Heart right ventricle (tissue), 16 donors: Measurements from ENCODE around the gene TM2D3. TPM values are rescaled to one million over a fixed set of nuclear protein-coding genes. Genes with fewer than 3 reads are reported as not detected.

Source experiments
- ATAC-seq, 8 donors: fragments of 200-7000 bp; cut with Tn5 transposase; one replicate each; pipeline ENCODE4 v1.9.1; 2020; ENCODE audit warnings: mild to moderate bottlenecking in 8 of 8, moderate library complexity in 8 of 8, moderate number of reproducible peaks in 1 of 8
- DNase-seq, 2 donors: peaks; one replicate each; pipeline ENCODE4 v3.0.0-alpha.2; 2020
- H3K27ac ChIP-seq, 10 donors: fragments of 200-600 bp; sonication (generic) in 2 of 10; one replicate each; pipeline versions ENCODE4 v1.5.0 to v1.8.0; 2020 to 2022; ENCODE audit warnings: mild to moderate bottlenecking in 3 of 10
- H3K27me3 ChIP-seq, 7 donors: fragments of 200-600 bp; one replicate each; pipeline ENCODE4 v1.8.0; 2021 to 2022; ENCODE audit warnings: mild to moderate bottlenecking in 2 of 7
- H3K36me3 ChIP-seq, 9 donors: fragments of 200-600 bp; sonication (generic) in 1 of 9; one replicate each; pipeline versions ENCODE4 v1.5.0 to v1.8.0; 2020 to 2022; ENCODE audit warnings: mild to moderate bottlenecking in 2 of 9
- H3K4me1 ChIP-seq, 9 donors: fragments of 200-600 bp; sonication (generic) in 1 of 9; one replicate each; pipeline versions ENCODE4 v1.5.0 to v1.8.0; 2020 to 2022; ENCODE audit warnings: mild to moderate bottlenecking in 4 of 9
- H3K4me3 ChIP-seq, 10 donors: fragments of 200-600 bp; sonication (generic) in 2 of 10; one replicate each; pipeline versions ENCODE4 v1.5.0 to v1.8.0; 2020 to 2022; ENCODE audit warnings: mild to moderate bottlenecking in 7 of 10, moderate library complexity in 2 of 10
- H3K9me3 ChIP-seq, 11 donors: fragments of 200-600 bp in 10 of 11; sonication (generic) in 2 of 11; one replicate each; pipeline versions ENCODE4 v1.5.0 to v1.8.0; 2013 to 2022; ENCODE audit warnings: mild to moderate bottlenecking in 2 of 11, control low read depth in 1 of 11, moderate library complexity in 1 of 11
- WGBS, 2 donors: extraction: QIAGEN DNeasy Blood & Tissue Kit; methylation state at CpG; one replicate each; pipeline ENCODE4 v1.1.7; 2013; ENCODE audit warnings: inconsistent platforms in 1 of 2; 5-methylcytosine and 5-hydroxymethylcytosine counted together
- intact Hi-C, 10 donors: fragments of 100-400 bp; cut with DNase I; formaldehyde crosslinking; loops; one replicate each; pipeline versions ENCODE4 v1.11.1 to v1.14.2; 2022
- long read RNA-seq, 3 donors: library from polyadenylated mRNA; unstranded; transcript quantifications; one replicate each; pipeline ENCODE4 v2.0.0, GENCODE V29; 2020 to 2021
- polyA plus RNA-seq, 2 donors: library from polyadenylated mRNA; stranded (reverse); fragments of 200-250 nt; gene quantifications; one replicate each; pipeline ENCODE4 v1.2.3, GENCODE V29; 2013
- total RNA-seq, 10 donors: library from RNA; stranded (reverse); fragmentation: NEBNext Ultra II Directional in 3 of 10; extraction: Animal tissue kit (Norgen Biotek cat#: 25700) in 3 of 10; gene quantifications; one replicate each; pipeline versions ENCODE4 v1.2.1 to v1.2.4, GENCODE V29; 2021 to 2023
- TF ChIP-seq, protein P1 (sequence below), 9 donors: fragments of 200-600 bp; sonication (generic) in 2 of 9; IDR thresholded peaks; one replicate each; pipeline versions ENCODE4 v1.5.0 to v1.8.0; 2021 to 2022; ENCODE audit warnings: antibody characterized with exemption in 9 of 9, mild to moderate bottlenecking in 5 of 9, moderate library complexity in 1 of 9
- donor health status: Arrhythmogenic right ventricular cardiomyopathy.
- donor health status: ischemic (EF 13 %, LVEDD 7.1; RV severe dilation, severe dysfunction).
- donor health status: healthy with polysubstance abuse.
- donor health status: DM: no; HTN: yes; CAD: no.
- donor health status: DM: no; HTN: no; CAD: no.
- donor health status: ischemic (EF 25% LVEDD 6.9; RV normal size, moderate dysfunction).
- donor health status: ischemic (EF 25% LVEDD 5.7; RV mildly dilated, moderate dysfunction).
- donor health status: healthy.
- donor health status: DM: yes; HTN: yes; CAD: no.
- donor health status: Ischemic cardiomyopathy.
- donor health status: ischemic (EF 35%, LVEDD 5.7; RV mildly dilated, moderate dysfunction).
- donor health status: nonischemic (EF 11% LVEDD 7.7; RV severe dilation, severe dysfunction).
- donor health status: DM: yes; HTN: yes; CAD: no.
- donor health status: PGD.
- donor health status: ischemic (EF 29% LVEDD 5.4; RV normal size, mild dysfunction).
- donor health status: nonischemic (EF 23%, LVEDD 6.1; RV moderate dilation, normal function).

Gene TM2D3, protein sequence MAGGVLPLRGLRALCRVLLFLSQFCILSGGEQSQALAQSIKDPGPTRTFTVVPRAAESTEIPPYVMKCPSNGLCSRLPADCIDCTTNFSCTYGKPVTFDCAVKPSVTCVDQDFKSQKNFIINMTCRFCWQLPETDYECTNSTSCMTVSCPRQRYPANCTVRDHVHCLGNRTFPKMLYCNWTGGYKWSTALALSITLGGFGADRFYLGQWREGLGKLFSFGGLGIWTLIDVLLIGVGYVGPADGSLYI
- total RNA-seq, result 10 to 100 TPM; 38.2 to 61.6 (median 49.5) TPM
- 10 to 100 TPM; 52.2 to 52.3 TPM for polyA plus RNA-seq
- long read RNA-seq, donor 1, transcript TM2D3-202 (5 exons, 1,329 nt), result major isoform, 30 of 43 reads
- long read RNA-seq, donor 1, transcript TM2D3-201 (6 exons, 1,381 nt), result minor isoform, 5 of 43 reads
- long read RNA-seq, donor 1, partial matches to known transcripts, result 0 of 43 reads
- long read RNA-seq, donor 1, other reads (novel, unspliced or antisense), result 2 of 43 reads
- long read RNA-seq, donor 2, transcript TM2D3-202 (5 exons, 1,329 nt), result major isoform, 38 of 55 reads
- long read RNA-seq, donor 2, transcript TM2D3-201 (6 exons, 1,381 nt), result minor isoform, 8 of 55 reads
- long read RNA-seq, donor 2, transcript TM2D3-215 (4 exons, 1,734 nt), result minor isoform, 5 of 55 reads
- long read RNA-seq, donor 2, partial matches to known transcripts, result 1 of 55 reads
- long read RNA-seq, donor 2, other reads (novel, unspliced or antisense), result 2 of 55 reads
- long read RNA-seq, donor 3, transcript TM2D3-201 (6 exons, 1,381 nt), result minor isoform, 15 of 84 reads
- long read RNA-seq, donor 3, transcript TM2D3-202 (5 exons, 1,329 nt), result major isoform, 55 of 84 reads
- long read RNA-seq, donor 3, partial matches to known transcripts, result 1 of 84 reads
- long read RNA-seq, donor 3, other reads (novel, unspliced or antisense), result 6 of 84 reads

DNA sequence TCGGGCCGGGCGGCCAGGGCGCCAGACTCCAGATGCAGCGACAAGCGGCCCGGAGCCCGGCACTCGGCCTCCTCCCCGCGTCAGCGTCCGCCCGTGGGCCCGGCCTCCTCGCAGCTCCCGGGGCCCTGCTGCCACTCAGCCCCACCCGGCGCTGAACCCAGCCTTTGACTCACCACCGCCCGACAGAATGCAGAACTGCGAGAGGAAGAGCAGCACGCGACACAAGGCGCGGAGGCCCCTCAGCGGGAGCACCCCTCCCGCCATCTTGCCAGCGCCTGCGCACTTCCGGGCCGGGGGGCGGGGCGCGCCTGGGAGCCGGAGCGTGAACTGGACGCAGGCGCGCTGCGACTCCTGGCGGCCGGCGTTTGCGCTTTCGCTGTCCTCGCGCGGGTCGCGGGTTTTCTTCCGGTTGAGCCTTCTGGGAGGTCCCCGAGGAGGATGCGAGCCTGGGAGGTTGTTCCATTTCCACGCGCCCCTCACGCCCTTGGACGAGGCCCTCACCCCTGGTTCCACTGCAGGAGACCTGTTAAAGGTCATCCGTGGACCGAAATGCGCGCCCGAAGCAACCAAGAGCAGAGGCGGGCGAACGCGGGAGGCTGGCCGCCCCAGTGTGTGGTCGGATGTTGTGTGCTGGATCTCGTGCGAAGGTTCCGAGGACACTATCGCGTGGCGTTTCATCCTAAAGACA, at the start of gene TM2D3:
TM2D3 (minus strand) TSS at position 284 of the 688 bp plus-strand sequence; CDS start at position 264, 20 bp downstream.
- peak within 1 kb of the TSS; percentile 92 to 99 (median 97) for H3K27ac ChIP-seq
- intact Hi-C loops, result loop anchor here in 2 of 10 donors (5.0 kb wide), 1 partner anchor 355 kb away; the partner anchor contains the start of gene SNRPA1 (in 2 of the 2)
- no peaks in the 10 kb centered on the region for H3K27me3 ChIP-seq
- WGBS, 2 donors, result 0% methylated on average over 67 to 75 of the region's 75 CpGs
- peak within 1 kb of the TSS; percentile 76 to 96 (median 90) for H3K4me3 ChIP-seq
- TF ChIP-seq, protein P1, sequence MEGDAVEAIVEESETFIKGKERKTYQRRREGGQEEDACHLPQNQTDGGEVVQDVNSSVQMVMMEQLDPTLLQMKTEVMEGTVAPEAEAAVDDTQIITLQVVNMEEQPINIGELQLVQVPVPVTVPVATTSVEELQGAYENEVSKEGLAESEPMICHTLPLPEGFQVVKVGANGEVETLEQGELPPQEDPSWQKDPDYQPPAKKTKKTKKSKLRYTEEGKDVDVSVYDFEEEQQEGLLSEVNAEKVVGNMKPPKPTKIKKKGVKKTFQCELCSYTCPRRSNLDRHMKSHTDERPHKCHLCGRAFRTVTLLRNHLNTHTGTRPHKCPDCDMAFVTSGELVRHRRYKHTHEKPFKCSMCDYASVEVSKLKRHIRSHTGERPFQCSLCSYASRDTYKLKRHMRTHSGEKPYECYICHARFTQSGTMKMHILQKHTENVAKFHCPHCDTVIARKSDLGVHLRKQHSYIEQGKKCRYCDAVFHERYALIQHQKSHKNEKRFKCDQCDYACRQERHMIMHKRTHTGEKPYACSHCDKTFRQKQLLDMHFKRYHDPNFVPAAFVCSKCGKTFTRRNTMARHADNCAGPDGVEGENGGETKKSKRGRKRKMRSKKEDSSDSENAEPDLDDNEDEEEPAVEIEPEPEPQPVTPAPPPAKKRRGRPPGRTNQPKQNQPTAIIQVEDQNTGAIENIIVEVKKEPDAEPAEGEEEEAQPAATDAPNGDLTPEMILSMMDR (IDR thresholded peaks at IDR 0.05), result peak; percentile 66 to 96 (median 90)
- ATAC-seq (peak; percentile 96 to 98 (median 97)), DNase-seq (peak; percentile 92 to 96)
- no peaks in the 10 kb centered on the region for H3K9me3 ChIP-seq
- H3K4me1 ChIP-seq, result peaks cover 9 to 50% (median 37%) of the 10 kb centered on the region in 9 donors
- H3K36me3 ChIP-seq, result peaks cover 0 to 59% (median 21%) of the 10 kb centered on the region in 9 donors

DNA sequence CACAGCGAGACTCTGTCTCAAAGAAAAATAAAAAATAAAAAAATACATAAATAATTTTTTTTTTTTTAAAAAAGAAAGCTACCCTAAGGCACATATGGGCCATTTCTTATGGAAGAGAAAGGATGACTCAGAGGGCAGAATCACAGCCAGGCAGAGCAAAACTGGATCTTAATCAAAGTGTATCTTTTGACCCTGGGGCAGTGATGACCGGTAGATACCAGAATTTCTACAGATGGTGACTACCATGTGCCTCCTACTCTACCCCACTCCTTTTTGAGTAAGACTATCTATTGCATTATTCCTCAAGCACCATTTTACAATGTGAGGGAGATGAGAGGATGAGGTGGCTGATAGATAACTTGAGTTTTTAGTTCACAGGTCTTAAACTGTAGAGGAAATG, 46.1 kb upstream of the TM2D3 start:
- H3K4me1 ChIP-seq, result no peaks in the 10 kb centered on the region
- 94 to 96% methylated on average over 2 of the region's 2 CpGs for WGBS, 2 donors
- DNase-seq (no peak), ATAC-seq (no peak)
- H3K27ac ChIP-seq, result no peak overlapping the region
- no peaks in the 10 kb centered on the region for H3K27me3 ChIP-seq
- TF ChIP-seq, protein P1 (IDR thresholded peaks at IDR 0.05), result no peak
- no peaks in the 10 kb centered on the region for H3K9me3 ChIP-seq
- H3K4me3 ChIP-seq, result no peak overlapping the region
- H3K36me3 ChIP-seq, result peaks cover 0 to 100% (median 44%) of the 10 kb centered on the region in 9 donors
- intact Hi-C loops, result no loop called here

DNA sequence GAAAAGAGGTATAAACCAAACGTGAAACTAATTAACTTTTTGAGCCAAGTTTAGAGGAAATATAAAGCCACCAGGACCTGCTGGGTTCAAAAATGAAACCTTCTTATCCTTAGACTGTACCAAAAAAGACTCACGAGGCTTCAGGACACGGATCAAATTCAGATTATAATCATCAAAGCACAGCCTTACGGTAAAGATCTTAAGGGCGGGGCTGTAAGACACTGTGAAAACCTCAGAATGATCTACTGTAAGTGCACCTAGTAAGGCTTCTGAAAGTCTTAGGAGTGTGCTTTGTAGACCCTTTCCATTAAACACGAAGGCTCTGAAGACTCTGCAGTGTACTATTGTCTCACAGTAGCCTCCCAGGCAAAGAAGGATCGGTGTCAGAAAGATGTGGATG, 45.3 kb upstream of the TM2D3 start:
- H3K27ac ChIP-seq, result no peak overlapping the region
- WGBS, 2 donors, result 93 to 94% methylated on average over 7 of the region's 7 CpGs
- H3K36me3 ChIP-seq, result peaks cover 0 to 100% (median 45%) of the 10 kb centered on the region in 9 donors
- TF ChIP-seq, protein P1 (IDR thresholded peaks at IDR 0.05), result no peak
- H3K4me1 ChIP-seq, result no peaks in the 10 kb centered on the region
- intact Hi-C loops, result no loop called here
- DNase-seq (no peak), ATAC-seq (no peak)
- H3K4me3 ChIP-seq, result no peak overlapping the region
- no peaks in the 10 kb centered on the region for H3K27me3 ChIP-seq
- H3K9me3 ChIP-seq, result no peaks in the 10 kb centered on the region

GRCh38 chr15:101696829-101697228, 44.6 kb upstream of the TM2D3 start:
- 95 to 98% methylated on average over 1 of the region's 1 CpG for WGBS, 2 donors
- intact Hi-C loops, result no loop called here
- H3K36me3 ChIP-seq, result peaks cover 0 to 98% (median 41%) of the 10 kb centered on the region in 9 donors

More at GRCh38 chr15:101696829-101697228, 44.6 kb upstream of the TM2D3 start:
- ATAC-seq (no peak), DNase-seq (no peak)
- no peak overlapping the region for H3K4me3 ChIP-seq
- TF ChIP-seq, protein P1 (IDR thresholded peaks at IDR 0.05), result no peak
- H3K27ac ChIP-seq, result no peak overlapping the region
- no peaks in the 10 kb centered on the region for H3K27me3 ChIP-seq
- no peaks in the 10 kb centered on the region for H3K4me1 ChIP-seq
- no peaks in the 10 kb centered on the region for H3K9me3 ChIP-seq
